ENCODE data around the gene R3HDM2.

The R3HDM2 gene

DNA sequence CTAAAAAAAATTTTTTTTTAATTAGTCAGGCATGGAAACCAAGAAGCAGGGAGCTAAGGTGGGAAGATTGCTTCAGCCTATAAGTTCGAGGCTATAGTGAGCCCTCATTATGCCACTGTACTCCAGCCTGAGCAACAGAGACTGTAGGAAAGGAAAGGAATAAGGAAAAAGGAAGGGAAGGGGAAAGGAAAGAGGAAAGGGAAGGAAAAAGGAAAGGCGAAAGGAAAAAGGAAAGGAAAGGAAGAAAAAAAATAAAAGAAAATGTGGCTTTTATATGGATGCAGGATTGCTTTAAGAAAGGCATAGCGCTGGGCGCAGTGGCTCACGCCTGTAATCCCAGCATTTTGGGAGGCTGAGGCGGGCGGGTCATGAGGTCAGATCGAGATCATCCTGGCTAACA, 70.4 kb downstream of the R3HDM2 start:
- POLR2A ChIA-PET = no interaction called here
- H3K4me3 ChIP-seq (ENCODE audit: control insufficient read depth in 1 of 7, extremely low read depth in 1 of 7, insufficient read depth in 4 of 7, low read depth in 2 of 7, low read length in 6 of 7) = no peak overlapping the region
- peaks cover 0 to 3% (median 1%) of the 10 kb centered on the region in 4 experiments for H3K36me3 ChIP-seq (ENCODE audit: control insufficient read depth in 4 of 4, insufficient read depth in 4 of 4, low read length in 3 of 4)
- H3K4me1 ChIP-seq (ENCODE audit: control extremely low read depth in 1 of 4, control insufficient read depth in 4 of 4, insufficient read depth in 4 of 4, low read length in 3 of 4) = no peaks in the 10 kb centered on the region
- DNase-seq = no peak
- H3K27ac ChIP-seq (ENCODE audit: insufficient read depth in 1 of 2, low read depth in 1 of 2, low read length in 2 of 2, poor library complexity in 1 of 2, severe bottlenecking in 2 of 2) = no peak overlapping the region
- CTCF ChIA-PET = no interaction called here
- H3K9me3 ChIP-seq (ENCODE audit: control extremely low read depth in 1 of 5, control insufficient read depth in 4 of 5, insufficient read depth in 2 of 5, low read depth in 1 of 5, low read length in 4 of 5) = no peaks in the 10 kb centered on the region
- 100% methylated on average over 4 of the region's 8 CpGs for WGBS (ENCODE audit: insufficient coverage)
- H3K27me3 ChIP-seq (replicated peaks in 2 of 5; ENCODE audit: control insufficient read depth in 4 of 5, insufficient read depth in 5 of 5, low read length in 4 of 5) = no peaks in the 10 kb centered on the region

DNA sequence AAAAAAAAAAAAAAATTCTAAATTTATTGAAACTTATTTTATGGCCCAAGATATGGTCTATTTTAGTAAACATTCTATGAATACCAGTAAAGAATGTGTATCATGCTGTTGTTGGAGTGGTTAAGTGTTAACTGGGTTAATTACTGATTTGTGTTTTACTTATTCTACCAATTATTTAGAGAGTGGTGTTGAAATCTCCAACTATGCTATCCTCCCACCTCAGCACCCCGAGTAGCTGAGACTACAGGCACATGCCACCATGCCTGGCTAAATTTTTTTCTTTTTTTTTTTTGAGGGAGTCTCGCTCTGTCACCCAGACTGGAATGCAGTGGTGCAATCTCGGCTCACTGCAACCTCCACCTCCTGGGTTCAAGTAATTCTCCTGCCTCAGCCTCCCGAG, 72.2 kb downstream of the R3HDM2 start:
- WGBS (ENCODE audit: insufficient coverage) = 100% methylated on average over 1 of the region's 4 CpGs
- Histone ChIP-seq H3K27ac (ENCODE audit: insufficient read depth in 1 of 2, low read depth in 1 of 2, low read length in 2 of 2, poor library complexity in 1 of 2, severe bottlenecking in 2 of 2) (no peak overlapping the region), H3K36me3 (ENCODE audit: control insufficient read depth in 4 of 4, insufficient read depth in 4 of 4, low read length in 3 of 4) (peaks cover 0 to 3% (median 0%) of the 10 kb centered on the region in 4 experiments), H3K4me3 (ENCODE audit: control insufficient read depth in 1 of 7, extremely low read depth in 1 of 7, insufficient read depth in 4 of 7, low read depth in 2 of 7, low read length in 6 of 7) (no peak overlapping the region), H3K4me1 (ENCODE audit: control extremely low read depth in 1 of 4, control insufficient read depth in 4 of 4, insufficient read depth in 4 of 4, low read length in 3 of 4) (no peaks in the 10 kb centered on the region), H3K9me3 (ENCODE audit: control extremely low read depth in 1 of 5, control insufficient read depth in 4 of 5, insufficient read depth in 2 of 5, low read depth in 1 of 5, low read length in 4 of 5) (no peaks in the 10 kb centered on the region), H3K27me3 (replicated peaks in 2 of 5; ENCODE audit: control insufficient read depth in 4 of 5, insufficient read depth in 5 of 5, low read length in 4 of 5) (no peaks in the 10 kb centered on the region)
- DNase-seq = no peak
- ChIA-PET CTCF (interaction anchor here (1.5 to 1.6 kb wide), 2 partner anchors 21 to 97 kb away, joined by 3 to 4 read pairs; no protein-coding TSS in a partner anchor), POLR2A (no interaction called here)

DNA sequence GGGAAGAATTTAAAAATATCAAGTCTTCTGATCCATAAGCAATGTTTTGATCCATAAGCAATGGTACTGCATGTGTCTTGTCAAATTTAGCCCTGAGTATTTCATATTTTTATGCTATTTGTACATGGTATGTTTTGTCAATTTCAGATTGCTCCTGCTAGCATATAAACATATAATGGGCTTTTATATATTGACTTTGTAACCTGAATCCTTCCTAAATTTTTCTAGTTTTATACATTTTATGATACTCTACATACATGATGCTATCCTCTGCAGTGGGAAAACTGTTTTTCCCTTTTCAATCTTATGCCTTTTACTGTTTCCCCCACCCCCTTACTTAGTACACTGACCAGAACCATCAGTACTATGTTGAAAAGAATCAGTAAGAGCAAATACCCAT, 75.1 kb downstream of the R3HDM2 start:
- POLR2A ChIA-PET = interaction anchor here (0.9 kb wide), 1 partner anchor 103 kb away, joined by 3 read pairs; no protein-coding TSS in a partner anchor
- no peaks in the 10 kb centered on the region for H3K27me3 ChIP-seq (replicated peaks in 2 of 5; ENCODE audit: control insufficient read depth in 4 of 5, insufficient read depth in 5 of 5, low read length in 4 of 5)
- peaks cover 0 to 3% (median 0%) of the 10 kb centered on the region in 4 experiments for H3K36me3 ChIP-seq (ENCODE audit: control insufficient read depth in 4 of 4, insufficient read depth in 4 of 4, low read length in 3 of 4)
- no peaks in the 10 kb centered on the region for H3K9me3 ChIP-seq (ENCODE audit: control extremely low read depth in 1 of 5, control insufficient read depth in 4 of 5, insufficient read depth in 2 of 5, low read depth in 1 of 5, low read length in 4 of 5)
- H3K4me1 ChIP-seq (ENCODE audit: control extremely low read depth in 1 of 4, control insufficient read depth in 4 of 4, insufficient read depth in 4 of 4, low read length in 3 of 4) = no peaks in the 10 kb centered on the region
- no peak overlapping the region for H3K4me3 ChIP-seq (ENCODE audit: control insufficient read depth in 1 of 7, extremely low read depth in 1 of 7, insufficient read depth in 4 of 7, low read depth in 2 of 7, low read length in 6 of 7)
- CTCF ChIA-PET = interaction anchor here (1.5 kb wide), 1 partner anchor 10 kb away, joined by 3 read pairs; no protein-coding TSS in a partner anchor
- DNase-seq = no peak
- no peak overlapping the region for H3K27ac ChIP-seq (ENCODE audit: insufficient read depth in 1 of 2, low read depth in 1 of 2, low read length in 2 of 2, poor library complexity in 1 of 2, severe bottlenecking in 2 of 2)

DNA sequence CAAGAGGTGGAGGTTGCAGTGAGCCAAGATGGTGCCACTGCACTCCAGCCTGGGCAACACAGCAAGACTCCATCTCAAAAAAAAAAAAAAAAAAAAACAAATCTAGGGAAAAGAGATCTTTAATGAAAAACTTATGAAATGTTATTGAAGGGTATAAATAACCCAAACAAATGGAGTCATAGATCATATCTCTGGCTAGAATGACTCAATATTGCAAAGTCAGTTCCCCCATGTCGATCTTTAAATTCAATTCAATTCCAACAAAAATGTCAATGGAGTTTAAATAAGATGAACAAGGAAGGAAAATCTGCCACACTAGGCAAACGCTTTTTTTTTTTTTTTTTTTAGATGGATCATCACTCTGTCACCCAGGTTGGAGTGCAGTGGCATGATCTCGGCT, 78.7 kb downstream of the R3HDM2 start:
- CTCF ChIA-PET = interaction anchor here (0.6 to 1.3 kb wide), 2 partner anchors 10 to 81 kb away, joined by 3 read pairs; no protein-coding TSS in a partner anchor
- no CpG with 5 or more reads among the region's 3 CpGs for WGBS (ENCODE audit: insufficient coverage)
- Histone ChIP-seq H3K36me3 (ENCODE audit: control insufficient read depth in 4 of 4, insufficient read depth in 4 of 4, low read length in 3 of 4) (peaks cover 1 to 7% (median 2%) of the 10 kb centered on the region in 4 experiments), H3K4me1 (ENCODE audit: control extremely low read depth in 1 of 4, control insufficient read depth in 4 of 4, insufficient read depth in 4 of 4, low read length in 3 of 4) (no peaks in the 10 kb centered on the region), H3K9me3 (ENCODE audit: control extremely low read depth in 1 of 5, control insufficient read depth in 4 of 5, insufficient read depth in 2 of 5, low read depth in 1 of 5, low read length in 4 of 5) (peaks cover 0 to 12% (median 0%) of the 10 kb centered on the region in 5 experiments), H3K4me3 (ENCODE audit: control insufficient read depth in 1 of 7, extremely low read depth in 1 of 7, insufficient read depth in 4 of 7, low read depth in 2 of 7, low read length in 6 of 7) (no peak overlapping the region), H3K27me3 (replicated peaks in 2 of 5; ENCODE audit: control insufficient read depth in 4 of 5, insufficient read depth in 5 of 5, low read length in 4 of 5) (no peaks in the 10 kb centered on the region), H3K27ac (ENCODE audit: insufficient read depth in 1 of 2, low read depth in 1 of 2, low read length in 2 of 2, poor library complexity in 1 of 2, severe bottlenecking in 2 of 2) (no peak overlapping the region)
- DNase-seq = no peak
- POLR2A ChIA-PET = no interaction called here

DNA sequence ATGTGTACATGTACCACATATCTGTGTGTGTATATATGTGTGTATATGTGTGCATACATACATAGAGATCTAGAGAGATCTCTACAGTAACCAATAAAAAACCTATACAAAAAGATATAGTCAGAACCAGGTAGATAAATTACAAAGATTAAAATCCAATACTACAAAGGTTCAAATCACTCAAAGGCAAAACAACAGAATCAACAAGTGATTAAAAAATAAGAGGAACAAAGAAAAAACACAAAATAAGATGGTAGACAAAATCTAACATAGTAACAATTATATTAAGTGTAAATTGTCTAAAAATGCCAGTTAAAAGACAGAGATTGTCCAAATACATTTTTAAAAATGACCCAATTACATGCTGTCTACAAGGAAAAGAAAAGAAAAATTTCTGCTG, 83.6 kb downstream of the R3HDM2 start:
- H3K4me3 ChIP-seq (ENCODE audit: control insufficient read depth in 1 of 7, extremely low read depth in 1 of 7, insufficient read depth in 4 of 7, low read depth in 2 of 7, low read length in 6 of 7) = no peak overlapping the region
- peaks cover 0 to 16% (median 0%) of the 10 kb centered on the region in 5 experiments for H3K9me3 ChIP-seq (ENCODE audit: control extremely low read depth in 1 of 5, control insufficient read depth in 4 of 5, insufficient read depth in 2 of 5, low read depth in 1 of 5, low read length in 4 of 5)
- CTCF ChIA-PET = no interaction called here
- peaks cover 0 to 5% (median 0%) of the 10 kb centered on the region in 4 experiments for H3K4me1 ChIP-seq (ENCODE audit: control extremely low read depth in 1 of 4, control insufficient read depth in 4 of 4, insufficient read depth in 4 of 4, low read length in 3 of 4)
- POLR2A ChIA-PET = no interaction called here
- H3K27me3 ChIP-seq (replicated peaks in 2 of 5; ENCODE audit: control insufficient read depth in 4 of 5, insufficient read depth in 5 of 5, low read length in 4 of 5) = no peaks in the 10 kb centered on the region
- DNase-seq = no peak
- peaks cover 2 to 19% (median 6%) of the 10 kb centered on the region in 4 experiments for H3K36me3 ChIP-seq (ENCODE audit: control insufficient read depth in 4 of 4, insufficient read depth in 4 of 4, low read length in 3 of 4)
- no peak overlapping the region for H3K27ac ChIP-seq (ENCODE audit: insufficient read depth in 1 of 2, low read depth in 1 of 2, low read length in 2 of 2, poor library complexity in 1 of 2, severe bottlenecking in 2 of 2)

DNA sequence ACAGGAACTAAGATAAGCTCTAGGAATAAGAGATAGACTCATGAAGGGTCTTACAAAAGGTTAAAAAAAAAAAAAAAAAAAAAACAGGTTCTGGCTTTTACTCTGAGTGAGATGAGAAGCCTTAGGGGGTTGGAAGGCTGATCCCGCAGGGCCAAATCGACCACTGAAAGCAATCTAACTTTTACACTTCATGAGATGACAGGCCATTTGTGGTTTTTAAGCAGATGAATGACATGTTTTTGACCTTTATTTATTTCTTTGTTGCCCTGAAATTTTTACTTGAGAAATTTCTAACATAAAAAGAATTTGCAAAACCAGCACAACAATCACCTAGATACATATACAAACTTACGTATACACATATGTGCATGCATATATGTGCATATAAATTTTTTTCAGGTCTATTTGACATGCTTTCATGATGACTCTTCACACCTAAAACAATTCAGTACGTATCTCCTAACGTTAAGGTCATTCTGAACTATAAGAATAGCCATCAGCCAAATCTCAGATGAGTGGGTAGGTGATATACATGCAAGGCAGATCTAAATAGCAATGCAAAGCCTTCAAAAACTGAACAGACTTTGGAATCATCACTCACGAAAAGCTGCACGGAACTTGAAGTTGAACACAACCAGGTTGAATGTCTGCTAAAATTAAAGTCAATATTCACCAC, 87.0 kb downstream of the R3HDM2 start:
- ChIA-PET POLR2A (interaction anchor here (0.6 kb wide), 1 partner anchor 78 kb away, joined by 3 read pairs; no protein-coding TSS in a partner anchor), CTCF (interaction anchor here (0.6 to 3.0 kb wide), 6 partner anchors 9 to 110 kb away, joined by 3 to 12 read pairs (median 4); partner anchors contain the start of gene INHBE)
- peaks cover 0 to 22% (median 8%) of the 10 kb centered on the region in 4 experiments for H3K4me1 ChIP-seq (ENCODE audit: control extremely low read depth in 1 of 4, control insufficient read depth in 4 of 4, insufficient read depth in 4 of 4, low read length in 3 of 4)
- H3K27ac ChIP-seq (ENCODE audit: insufficient read depth in 1 of 2, low read depth in 1 of 2, low read length in 2 of 2, poor library complexity in 1 of 2, severe bottlenecking in 2 of 2) = no peak overlapping the region
- 100% methylated on average over 2 of the region's 7 CpGs for WGBS (ENCODE audit: insufficient coverage)
- no peaks in the 10 kb centered on the region for H3K27me3 ChIP-seq (replicated peaks in 2 of 5; ENCODE audit: control insufficient read depth in 4 of 5, insufficient read depth in 5 of 5, low read length in 4 of 5)
- H3K36me3 ChIP-seq (ENCODE audit: control insufficient read depth in 4 of 4, insufficient read depth in 4 of 4, low read length in 3 of 4) = peaks cover 0 to 16% (median 6%) of the 10 kb centered on the region in 4 experiments
- peaks cover 0 to 16% (median 0%) of the 10 kb centered on the region in 5 experiments for H3K9me3 ChIP-seq (ENCODE audit: control extremely low read depth in 1 of 5, control insufficient read depth in 4 of 5, insufficient read depth in 2 of 5, low read depth in 1 of 5, low read length in 4 of 5)
- DNase-seq = no peak
- H3K4me3 ChIP-seq (ENCODE audit: control insufficient read depth in 1 of 7, extremely low read depth in 1 of 7, insufficient read depth in 4 of 7, low read depth in 2 of 7, low read length in 6 of 7) = no peak overlapping the region

DNA sequence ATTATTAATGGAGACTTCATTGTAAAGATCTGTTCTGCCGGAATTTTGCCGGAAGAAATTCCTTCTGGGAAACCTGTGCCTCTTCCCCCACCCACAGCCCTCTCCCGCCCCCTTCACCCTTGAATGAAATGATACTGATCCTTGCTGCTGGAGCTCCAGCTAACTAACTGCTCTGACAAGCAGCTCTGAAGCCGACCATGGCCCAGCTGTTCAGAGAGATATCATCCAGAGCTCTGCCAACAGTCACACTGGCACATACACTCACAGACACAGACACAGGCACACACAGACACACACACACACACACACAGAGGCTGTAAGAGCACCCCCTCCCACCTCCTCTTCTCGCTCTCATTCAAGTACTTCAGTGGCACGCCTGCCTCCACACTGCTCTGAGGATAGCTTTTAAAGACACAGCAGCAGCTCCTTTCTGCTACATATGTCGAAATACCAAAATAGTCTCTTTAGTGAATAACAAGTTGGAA, 88.6 kb downstream of the R3HDM2 start:
- peak; percentile 64 to 93 (median 84) for DNase-seq
- H3K9me3 ChIP-seq (ENCODE audit: control extremely low read depth in 1 of 5, control insufficient read depth in 4 of 5, insufficient read depth in 2 of 5, low read depth in 1 of 5, low read length in 4 of 5) = peaks cover 0 to 5% (median 0%) of the 10 kb centered on the region in 5 experiments
- WGBS (ENCODE audit: insufficient coverage) = 75% methylated on average over 5 of the region's 7 CpGs
- ChIA-PET CTCF (interaction anchor here (0.8 to 3.0 kb wide), 11 partner anchors 9 to 114 kb away, joined by 3 to 12 read pairs (median 3); partner anchors contain the start of gene INHBE), POLR2A (no interaction called here)
- no peak overlapping the region for H3K4me3 ChIP-seq (ENCODE audit: control insufficient read depth in 1 of 7, extremely low read depth in 1 of 7, insufficient read depth in 4 of 7, low read depth in 2 of 7, low read length in 6 of 7)
- no peak overlapping the region for H3K27ac ChIP-seq (ENCODE audit: insufficient read depth in 1 of 2, low read depth in 1 of 2, low read length in 2 of 2, poor library complexity in 1 of 2, severe bottlenecking in 2 of 2)
- H3K36me3 ChIP-seq (ENCODE audit: control insufficient read depth in 4 of 4, insufficient read depth in 4 of 4, low read length in 3 of 4) = peaks cover 0 to 14% (median 4%) of the 10 kb centered on the region in 4 experiments
- peaks cover 0 to 22% (median 9%) of the 10 kb centered on the region in 4 experiments for H3K4me1 ChIP-seq (ENCODE audit: control extremely low read depth in 1 of 4, control insufficient read depth in 4 of 4, insufficient read depth in 4 of 4, low read length in 3 of 4)
- H3K27me3 ChIP-seq (replicated peaks in 2 of 5; ENCODE audit: control insufficient read depth in 4 of 5, insufficient read depth in 5 of 5, low read length in 4 of 5) = no peaks in the 10 kb centered on the region

All from common myeloid progenitor, CD34-positive (primary cell).